22Rv1 (cell line): ENCODE data around the gene RAE1.

Source experiments
- ZFX ChIP-seq: fragments of 450-650 bp; IDR thresholded peaks from 2 replicates; pipeline ENCODE4 v1.6.1; 2017; ENCODE audit warnings: antibody characterized with exemption, borderline replicate concordance
- TF ChIP-seq, protein P1 (sequence below): fragments of 450-650 bp; IDR thresholded peaks from 2 replicates; pipeline ENCODE4 v1.5.1; 2017; ENCODE audit warnings: mild to moderate bottlenecking

DNA sequence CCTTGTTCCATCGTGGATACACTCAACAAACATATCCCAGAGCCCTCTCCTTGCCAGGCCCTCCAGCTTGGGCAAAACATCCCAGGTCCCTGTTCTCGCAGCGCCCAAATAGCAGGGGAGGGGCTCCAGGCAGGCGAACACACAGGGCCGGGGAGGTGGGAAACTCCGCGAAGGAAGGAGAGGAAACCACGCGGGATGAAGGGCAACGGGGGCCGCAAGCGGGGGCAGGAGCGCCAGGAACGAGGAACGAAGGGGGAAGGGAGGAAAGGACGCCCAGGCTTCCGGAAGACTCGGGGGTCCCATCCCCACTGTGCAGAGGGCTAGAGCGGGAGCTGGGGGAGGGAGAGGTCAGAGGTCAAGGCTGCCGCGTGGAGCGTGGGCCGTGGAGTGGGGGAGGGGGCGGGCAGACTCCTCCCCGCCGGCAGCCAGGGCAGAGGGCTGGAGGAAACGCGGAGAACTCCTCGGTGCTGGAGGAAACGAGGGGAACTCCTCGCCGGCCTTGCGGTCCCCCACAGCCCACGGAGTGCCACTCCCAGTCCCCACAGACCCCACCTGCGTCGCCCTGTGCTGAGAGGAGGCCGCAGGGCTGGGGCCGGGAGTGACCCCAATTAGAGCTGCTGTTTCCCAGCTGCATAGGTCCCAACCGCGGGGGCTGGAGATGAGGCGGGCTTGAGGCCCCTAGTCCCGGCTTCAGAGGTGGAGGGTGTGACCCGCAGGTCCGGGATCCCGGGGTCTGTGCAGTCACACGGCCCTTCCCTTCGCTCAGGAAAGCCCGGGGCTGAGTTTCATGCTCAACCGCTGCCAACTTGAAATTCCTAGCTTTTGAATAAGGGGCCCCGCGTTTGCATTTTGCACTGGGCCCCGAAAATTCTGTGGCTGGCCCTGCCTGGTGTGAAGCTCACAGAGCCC is 38.9 kb downstream of the RAE1 start:
- TF ChIP-seq, protein P1, sequence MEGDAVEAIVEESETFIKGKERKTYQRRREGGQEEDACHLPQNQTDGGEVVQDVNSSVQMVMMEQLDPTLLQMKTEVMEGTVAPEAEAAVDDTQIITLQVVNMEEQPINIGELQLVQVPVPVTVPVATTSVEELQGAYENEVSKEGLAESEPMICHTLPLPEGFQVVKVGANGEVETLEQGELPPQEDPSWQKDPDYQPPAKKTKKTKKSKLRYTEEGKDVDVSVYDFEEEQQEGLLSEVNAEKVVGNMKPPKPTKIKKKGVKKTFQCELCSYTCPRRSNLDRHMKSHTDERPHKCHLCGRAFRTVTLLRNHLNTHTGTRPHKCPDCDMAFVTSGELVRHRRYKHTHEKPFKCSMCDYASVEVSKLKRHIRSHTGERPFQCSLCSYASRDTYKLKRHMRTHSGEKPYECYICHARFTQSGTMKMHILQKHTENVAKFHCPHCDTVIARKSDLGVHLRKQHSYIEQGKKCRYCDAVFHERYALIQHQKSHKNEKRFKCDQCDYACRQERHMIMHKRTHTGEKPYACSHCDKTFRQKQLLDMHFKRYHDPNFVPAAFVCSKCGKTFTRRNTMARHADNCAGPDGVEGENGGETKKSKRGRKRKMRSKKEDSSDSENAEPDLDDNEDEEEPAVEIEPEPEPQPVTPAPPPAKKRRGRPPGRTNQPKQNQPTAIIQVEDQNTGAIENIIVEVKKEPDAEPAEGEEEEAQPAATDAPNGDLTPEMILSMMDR: no peak
- no peak for TF ChIP-seq ZFX
